Esophagus squamous epithelium (tissue), 5 donors: ENCODE data around the gene IGSF6. TPM values are rescaled to one million over a fixed set of nuclear protein-coding genes. Genes with fewer than 3 reads are reported as not detected.

Experiments
- DNase-seq: peaks from one replicate; lab custom pipeline; 2025; lab: John Stamatoyannopoulos, UW
- H3K27ac ChIP-seq, 4 donors: fragments of 200-600 bp; sonication (generic); one replicate each; pipeline ENCODE4 v1.5.1; 2016 to 2019; ENCODE audit warnings: mild to moderate bottlenecking in 1 of 4
- H3K27me3 ChIP-seq, 4 donors: fragments of 200-600 bp; sonication (generic); 1 replicate in 3 of 4; 2 replicates in 1 of 4; pipeline versions ENCODE4 v1.5.1 to v1.6.0; 2017 to 2021; ENCODE audit warnings: antibody characterized with exemption in 1 of 4
- H3K36me3 ChIP-seq, 3 donors: fragments of 200-600 bp; sonication (generic); one replicate each; pipeline ENCODE4 v1.5.1; 2016 to 2019
- H3K4me1 ChIP-seq, 3 donors: fragments of 200-600 bp; sonication (generic); one replicate each; pipeline ENCODE4 v1.5.1; 2017 to 2019
- H3K4me3 ChIP-seq, 4 donors: fragments of 200-600 bp; sonication (generic); 1 replicate in 3 of 4; 2 replicates in 1 of 4; pipeline ENCODE4 v1.5.1; 2016 to 2019; ENCODE audit warnings: mild to moderate bottlenecking in 2 of 4, moderate library complexity in 1 of 4
- H3K9me3 ChIP-seq, 3 donors: fragments of 200-600 bp; sonication (generic); one replicate each; pipeline ENCODE4 v1.5.1; 2016 to 2019
- CTCF ChIP-seq, 6 experiments: fragments of 450-650 bp in 4 of 6; fragments of 200-600 bp in 2 of 6; sonication (generic) in 2 of 6; IDR thresholded peaks; one replicate each; pipeline ENCODE4 v1.5.1; 2016 to 2019; ENCODE audit warnings: antibody characterized with exemption in 6 of 6, mild to moderate bottlenecking in 4 of 6, moderate library complexity in 4 of 6
- POLR2A ChIP-seq, 4 donors: fragments of 450-650 bp; IDR thresholded peaks; one replicate each; pipeline ENCODE4 v1.6.1; 2017; ENCODE audit warnings: antibody characterized with exemption in 4 of 4, mild to moderate bottlenecking in 4 of 4, moderate library complexity in 3 of 4
- WGBS, 2 donors: methylation state at CpG; one replicate each; pipeline ENCODE4 v1.1.5; 2018; 5-methylcytosine and 5-hydroxymethylcytosine counted together
- intact Hi-C: fragments of 100-400 bp; cut with DNase I; formaldehyde crosslinking; loops from one replicate; pipeline ENCODE4 v1.15.0; 2022
- total RNA-seq, 4 donors: library from RNA; depleted of rRNA; stranded (reverse); fragments of >200 nt; gene quantifications; one replicate each; pipeline ENCODE4 v1.1.0, GENCODE V29; 2016
- donor health status: DM: yes; HTN: yes; CAD: no.

IGSF6 gene
- total RNA-seq, 4 donors from 2014 or later: 0.18 to 3.6 (median 1.3) TPM

- no peak overlapping the region for H3K4me3 ChIP-seq
- H3K9me3 ChIP-seq: no peaks in the 10 kb centered on the region
- no peak for DNase-seq
- no peak overlapping the region for H3K27ac ChIP-seq
- TF ChIP-seq CTCF (IDR thresholded peaks at IDR 0.05) (no peak), POLR2A (IDR thresholded peaks at IDR 0.05) (no peak)
- WGBS, 2 donors: 87 to 92% methylated on average over 3 of the region's 3 CpGs
- intact Hi-C loops: no loop called here
- no peaks in the 10 kb centered on the region for H3K4me1 ChIP-seq
- no peaks in the 10 kb centered on the region for H3K27me3 ChIP-seq
- no peaks in the 10 kb centered on the region for H3K36me3 ChIP-seq
Observed at GRCh38 chr16:21673469-21673868, 21.1 kb upstream of the IGSF6 start.

- no peak for TF ChIP-seq POLR2A (IDR thresholded peaks at IDR 0.05)
- TF ChIP-seq CTCF (IDR thresholded peaks at IDR 0.05): no peak
Observed at GRCh38 chr16:21667575-21667974, 15.2 kb upstream of the IGSF6 start.

GRCh38 chr16:21666772-21667171 is 14.4 kb upstream of the IGSF6 start:
- no peak for DNase-seq
- Histone ChIP-seq H3K4me1 (peaks cover 0 to 9% (median 8%) of the 10 kb centered on the region in 3 donors), H3K36me3 (no peaks in the 10 kb centered on the region), H3K27ac (no peak overlapping the region), H3K9me3 (no peaks in the 10 kb centered on the region), H3K27me3 (peaks cover 0 to 32% (median 0%) of the 10 kb centered on the region in 4 donors), H3K4me3 (no peak overlapping the region)
- intact Hi-C loops: no loop called here
- no peak for TF ChIP-seq POLR2A (IDR thresholded peaks at IDR 0.05)
- no peak for TF ChIP-seq CTCF (IDR thresholded peaks at IDR 0.05)
- WGBS, 2 donors: 48 to 75% methylated on average over 3 of the region's 3 CpGs

More at GRCh38 chr16:21667575-21667974, 15.2 kb upstream of the IGSF6 start:
- Histone ChIP-seq H3K36me3 (no peaks in the 10 kb centered on the region), H3K9me3 (no peaks in the 10 kb centered on the region), H3K27ac (no peak overlapping the region), H3K4me3 (no peak overlapping the region), H3K4me1 (peaks cover 0 to 9% (median 8%) of the 10 kb centered on the region in 3 donors), H3K27me3 (peaks cover 0 to 32% (median 0%) of the 10 kb centered on the region in 4 donors)
- WGBS, 2 donors: 79 to 80% methylated on average over 3 of the region's 3 CpGs
- no peak for DNase-seq
- intact Hi-C loops: no loop called here

DNA sequence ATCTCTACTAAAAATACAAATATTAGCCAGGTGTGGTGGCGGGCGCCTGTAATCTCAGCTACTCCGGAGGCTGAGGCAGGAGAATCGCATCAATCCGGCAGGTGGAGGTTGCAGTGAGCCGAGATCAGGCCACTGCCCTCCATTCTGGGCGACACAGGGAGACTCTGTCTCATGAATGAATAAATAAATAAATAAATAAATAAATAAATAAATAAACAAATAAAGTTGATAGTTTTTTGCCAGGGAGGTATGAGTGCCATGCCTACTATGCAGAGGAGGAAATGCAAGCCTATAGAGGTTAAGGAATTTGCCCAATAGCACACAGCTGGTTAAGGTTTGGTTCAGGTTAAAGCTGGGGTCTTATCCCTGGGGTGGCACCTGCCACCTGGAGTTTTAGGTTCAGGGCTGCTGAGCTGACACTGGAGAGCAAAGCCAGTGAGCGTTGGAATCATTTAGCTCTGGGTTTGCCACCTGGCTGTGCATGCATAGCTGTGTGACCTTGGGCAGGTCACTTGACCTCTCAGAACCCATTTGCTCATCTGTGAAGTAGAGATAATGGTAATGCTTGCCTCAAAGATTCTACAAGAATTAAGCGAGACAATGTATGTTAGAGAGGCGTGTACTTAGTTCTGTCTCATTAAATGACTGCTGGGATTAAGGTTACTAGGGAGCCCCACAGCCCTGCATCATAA is 12.5 kb upstream of the IGSF6 start:
- Histone ChIP-seq H3K27ac (no peak overlapping the region), H3K9me3 (no peaks in the 10 kb centered on the region), H3K27me3 (peaks cover 0 to 32% (median 0%) of the 10 kb centered on the region in 4 donors), H3K36me3 (no peaks in the 10 kb centered on the region), H3K4me3 (no peak overlapping the region), H3K4me1 (peaks cover 0 to 9% (median 8%) of the 10 kb centered on the region in 3 donors)
- 92% methylated on average over 8 to 10 of the region's 10 CpGs for WGBS, 2 donors
- TF ChIP-seq POLR2A (IDR thresholded peaks at IDR 0.05) (no peak), CTCF (IDR thresholded peaks at IDR 0.05) (no peak)
- no peak for DNase-seq
- intact Hi-C loops: no loop called here

DNA sequence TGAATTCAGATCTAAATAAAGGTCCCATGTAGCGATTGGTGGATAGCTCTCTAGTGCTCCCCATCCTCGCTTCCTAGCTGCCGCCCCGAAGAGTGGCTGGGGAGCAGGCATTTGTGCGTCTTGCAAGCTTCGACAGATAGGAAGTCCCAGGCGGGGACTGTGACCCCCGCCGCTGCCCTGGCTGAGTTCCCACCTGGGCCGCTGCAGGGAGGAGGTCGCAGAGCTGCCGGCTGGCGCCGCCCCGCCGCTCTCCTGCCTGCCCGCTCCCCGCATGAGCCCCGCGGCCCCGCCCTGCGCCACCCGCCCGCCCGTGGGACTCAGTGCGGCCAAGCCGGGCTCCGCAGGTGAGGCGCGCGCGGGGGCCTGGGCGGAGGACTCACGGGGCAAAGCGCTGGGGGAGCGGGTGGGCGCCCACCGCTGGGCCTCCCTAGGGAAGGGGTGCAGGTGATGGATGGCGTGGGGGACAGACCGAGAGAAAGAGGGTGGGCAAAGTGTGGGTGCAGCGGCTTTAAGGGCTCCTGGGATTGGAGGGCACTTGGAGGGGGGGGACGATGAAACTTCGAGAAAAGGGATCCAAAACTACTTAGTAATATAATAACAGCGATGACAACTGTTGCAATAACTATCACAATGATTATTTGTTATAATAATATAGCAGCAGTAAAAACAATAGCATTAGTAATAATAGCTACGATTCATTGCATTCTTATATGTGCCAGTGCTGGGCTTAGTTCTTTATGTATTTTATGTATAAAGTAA is 11.7 kb upstream of the IGSF6 start, which contains the start of gene OTOA:
Gene OTOA (plus strand): TSS at position 80 of the 759 bp plus-strand sequence. CDS start 14,547 bp downstream, outside the sequence.
- H3K4me3 ChIP-seq: peak within 1 kb of the TSS in 3 of 4 donors; percentile 19 to 60 (median 40)
- 15 to 30% methylated on average over 8 to 9 of the region's 45 CpGs for WGBS, 2 donors
- H3K27ac ChIP-seq: no peak within 1 kb of the TSS
- intact Hi-C loops: no loop called here
- no peaks in the 10 kb centered on the region for H3K9me3 ChIP-seq
- H3K36me3 ChIP-seq: no peaks in the 10 kb centered on the region
- H3K4me1 ChIP-seq: peaks cover 0 to 9% (median 8%) of the 10 kb centered on the region in 3 donors
- TF ChIP-seq CTCF (IDR thresholded peaks at IDR 0.05) (no peak), POLR2A (IDR thresholded peaks at IDR 0.05) (no peak)
- DNase-seq: no peak
- H3K27me3 ChIP-seq: peaks cover 0 to 32% (median 0%) of the 10 kb centered on the region in 4 donors
